GM12874 (cell line): ENCODE data around the gene KSR1.

Source experiments
- CTCF ChIP-seq: IDR thresholded peaks from 2 replicates; pipeline ENCODE4 v1.5.1; 2011; ENCODE audit warnings: low read depth, mild to moderate bottlenecking, control low read depth, low read length, moderate library complexity; ENCODE audit not compliant: insufficient read depth

Gene KSR1

DNA sequence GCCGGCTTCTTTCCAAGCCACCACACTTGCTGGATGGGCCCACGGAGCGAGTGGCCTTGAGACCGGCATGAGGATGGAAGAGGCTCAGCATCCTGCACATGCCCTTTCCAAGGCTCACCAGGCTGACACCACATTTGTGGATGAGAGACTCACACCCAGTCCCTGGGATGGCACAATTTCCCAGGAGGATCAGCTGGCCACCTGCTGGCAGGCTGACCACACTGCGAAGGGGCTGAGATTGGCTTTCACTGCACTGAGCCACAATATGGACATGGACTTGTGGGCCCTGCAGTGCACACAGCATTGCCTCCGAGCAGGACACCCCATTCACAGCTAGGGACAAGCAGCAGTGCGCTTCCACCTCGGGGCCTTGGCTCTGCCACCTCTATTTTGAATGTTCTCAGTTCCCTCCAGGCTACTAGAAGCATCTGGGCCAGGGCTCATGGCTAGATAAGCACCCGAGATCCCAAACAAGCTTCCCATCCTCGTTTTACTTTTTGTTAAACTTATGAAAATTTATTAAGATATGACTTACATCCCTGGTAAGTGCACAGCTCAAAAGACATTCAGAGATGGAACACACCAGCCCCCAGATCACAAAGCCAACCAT lies 25.3 kb upstream of the KSR1 start:
- peak; percentile 72 for TF ChIP-seq CTCF

GRCh38 chr17:27433521-27433920 lies 22.7 kb upstream of the KSR1 start:
- no peak for TF ChIP-seq CTCF

GRCh38 chr17:27438348-27438998 lies 17.8 kb upstream of the KSR1 start:
- TF ChIP-seq CTCF = no peak

- no peak for TF ChIP-seq CTCF
Measured at GRCh38 chr17:27439342-27439741, 16.9 kb upstream of the KSR1 start.

- TF ChIP-seq CTCF = no peak
Measured at GRCh38 chr17:27442702-27443101, 13.5 kb upstream of the KSR1 start.

DNA sequence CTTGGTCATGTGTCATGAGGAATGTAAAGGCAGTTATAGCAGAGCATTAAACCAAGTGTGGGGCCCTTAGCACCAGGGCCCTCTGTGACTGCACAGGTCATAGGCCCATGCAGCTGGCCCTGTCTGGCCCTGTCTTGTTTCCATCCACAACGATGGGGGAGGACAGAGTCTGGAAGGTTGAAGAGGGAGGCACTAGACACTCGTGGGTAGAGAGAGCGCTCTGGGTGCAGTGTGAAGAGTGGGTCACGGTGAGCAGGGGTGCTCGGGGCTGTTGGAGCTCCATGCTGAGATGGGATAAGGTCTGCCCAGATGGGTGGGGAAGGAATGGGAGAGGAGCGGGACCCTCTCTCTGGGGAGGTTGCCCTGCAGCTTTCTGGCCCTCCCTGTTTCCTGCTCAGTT lies 12.8 kb upstream of the KSR1 start:
- no peak for TF ChIP-seq CTCF

DNA sequence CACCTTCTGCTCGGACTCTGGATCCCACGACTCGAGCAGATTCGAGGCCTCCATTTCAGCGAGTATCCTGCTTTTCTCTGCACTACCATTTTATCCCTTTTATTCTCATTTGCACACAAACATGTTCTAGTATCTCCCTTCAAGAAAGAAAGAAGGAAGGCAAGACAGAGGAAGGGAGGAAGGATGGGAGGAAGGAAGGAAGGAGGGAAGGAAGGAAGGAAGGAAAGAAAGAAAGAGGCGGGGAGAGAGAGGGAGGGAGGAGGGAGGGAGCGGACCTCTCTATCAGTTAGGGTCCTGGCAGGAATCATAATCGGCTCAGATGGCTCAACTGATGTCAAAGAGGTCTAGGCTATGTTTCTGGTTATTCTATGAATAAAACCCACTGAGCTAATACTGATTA lies 10.3 kb upstream of the KSR1 start:
- no peak for TF ChIP-seq CTCF
